SK-N-SH (cell line): ENCODE results near the gene FBXL7.

Experiments
- CTCF ChIP-seq: fragments of 200-600 bp; sonication (generic); IDR thresholded peaks from 2 replicates; pipeline ENCODE4 v1.6.1; 2017; ENCODE audit warnings: antibody characterized with exemption, mild to moderate bottlenecking, moderate library complexity
- EP300 ChIP-seq, 2 experiments: IDR thresholded peaks; 2 replicates each; pipeline versions ENCODE4 v1.4.0 to v1.6.1; 2012; ENCODE audit warnings: borderline replicate concordance in 1 of 2, low read depth in 1 of 2, low read length in 1 of 2
- EZH2phosphoT487 ChIP-seq: fragments of 200-600 bp; sonication (generic); IDR thresholded peaks from 2 replicates; pipeline ENCODE4 v1.6.1; 2017; ENCODE audit warnings: low read depth, mixed run types, mild to moderate bottlenecking, antibody characterized with exemption, moderate library complexity, borderline replicate concordance
- POLR2AphosphoS5 ChIP-seq: IDR thresholded peaks from 2 replicates; pipeline ENCODE4 v1.6.1; 2012; ENCODE audit warnings: low read depth, low read length
- REST ChIP-seq: IDR thresholded peaks from 2 replicates; pipeline ENCODE4 v1.6.1; 2012; ENCODE audit warnings: mild to moderate bottlenecking, low read depth, low read length, moderate library complexity
- RFX5 ChIP-seq: IDR thresholded peaks from 2 replicates; pipeline ENCODE4 v1.6.1; 2012; ENCODE audit warnings: mild to moderate bottlenecking, improper control_type of control experiment, low read length
- SIN3A ChIP-seq: IDR thresholded peaks from 2 replicates; pipeline ENCODE4 v1.6.1; 2012; ENCODE audit warnings: low read depth, mild to moderate bottlenecking, low read length, moderate library complexity, borderline replicate concordance
- TEAD4 ChIP-seq: IDR thresholded peaks from 2 replicates; pipeline ENCODE4 v1.4.0; 2012; ENCODE audit warnings: mild to moderate bottlenecking, borderline replicate concordance; ENCODE audit not compliant: insufficient read depth
- USF1 ChIP-seq: IDR thresholded peaks from 2 replicates; pipeline ENCODE4 v1.4.0; 2012; ENCODE audit warnings: low read depth, borderline replicate concordance
- YY1 ChIP-seq: IDR thresholded peaks from 2 replicates; pipeline ENCODE4 v1.4.0; 2012; ENCODE audit warnings: low read depth, mild to moderate bottlenecking

- no peak for TF ChIP-seq POLR2AphosphoS5
- TF ChIP-seq CTCF: no peak
- TF ChIP-seq SIN3A: no peak
- TF ChIP-seq USF1: no peak
- no peak for TF ChIP-seq REST
- TF ChIP-seq RFX5: no peak
- TF ChIP-seq YY1: no peak
- TF ChIP-seq EP300 (IDR thresholded peaks at IDR 0.05; ENCODE audit: borderline replicate concordance in 1 of 2, low read depth in 1 of 2, low read length in 1 of 2): no peak
- TF ChIP-seq TEAD4: no peak
- TF ChIP-seq EZH2phosphoT487: no peak
These were observed 33.3 kb downstream of the FBXL7 start for GRCh38 chr5:15533129-15533893.
